ENCODE measurements around the gene SEC62.

GRCh38 chr3:170047133-170047404, 80.5 kb downstream of the SEC62 start:
- TF ChIP-seq, protein P1, sequence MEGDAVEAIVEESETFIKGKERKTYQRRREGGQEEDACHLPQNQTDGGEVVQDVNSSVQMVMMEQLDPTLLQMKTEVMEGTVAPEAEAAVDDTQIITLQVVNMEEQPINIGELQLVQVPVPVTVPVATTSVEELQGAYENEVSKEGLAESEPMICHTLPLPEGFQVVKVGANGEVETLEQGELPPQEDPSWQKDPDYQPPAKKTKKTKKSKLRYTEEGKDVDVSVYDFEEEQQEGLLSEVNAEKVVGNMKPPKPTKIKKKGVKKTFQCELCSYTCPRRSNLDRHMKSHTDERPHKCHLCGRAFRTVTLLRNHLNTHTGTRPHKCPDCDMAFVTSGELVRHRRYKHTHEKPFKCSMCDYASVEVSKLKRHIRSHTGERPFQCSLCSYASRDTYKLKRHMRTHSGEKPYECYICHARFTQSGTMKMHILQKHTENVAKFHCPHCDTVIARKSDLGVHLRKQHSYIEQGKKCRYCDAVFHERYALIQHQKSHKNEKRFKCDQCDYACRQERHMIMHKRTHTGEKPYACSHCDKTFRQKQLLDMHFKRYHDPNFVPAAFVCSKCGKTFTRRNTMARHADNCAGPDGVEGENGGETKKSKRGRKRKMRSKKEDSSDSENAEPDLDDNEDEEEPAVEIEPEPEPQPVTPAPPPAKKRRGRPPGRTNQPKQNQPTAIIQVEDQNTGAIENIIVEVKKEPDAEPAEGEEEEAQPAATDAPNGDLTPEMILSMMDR (conservative IDR thresholded peaks at IDR 0.05; ENCODE audit: low read depth, low read length), result no peak
- TF ChIP-seq RFX5 (IDR thresholded peaks at IDR 0.05; ENCODE audit: low read depth, low read length), result no peak
- TF ChIP-seq SMC3 (IDR thresholded peaks at IDR 0.05; ENCODE audit: low read depth, low read length), result no peak
- no peak for TF ChIP-seq POLR2A (IDR thresholded peaks at IDR 0.05; ENCODE audit: low read depth, low read length)
- TF ChIP-seq, protein P2, sequence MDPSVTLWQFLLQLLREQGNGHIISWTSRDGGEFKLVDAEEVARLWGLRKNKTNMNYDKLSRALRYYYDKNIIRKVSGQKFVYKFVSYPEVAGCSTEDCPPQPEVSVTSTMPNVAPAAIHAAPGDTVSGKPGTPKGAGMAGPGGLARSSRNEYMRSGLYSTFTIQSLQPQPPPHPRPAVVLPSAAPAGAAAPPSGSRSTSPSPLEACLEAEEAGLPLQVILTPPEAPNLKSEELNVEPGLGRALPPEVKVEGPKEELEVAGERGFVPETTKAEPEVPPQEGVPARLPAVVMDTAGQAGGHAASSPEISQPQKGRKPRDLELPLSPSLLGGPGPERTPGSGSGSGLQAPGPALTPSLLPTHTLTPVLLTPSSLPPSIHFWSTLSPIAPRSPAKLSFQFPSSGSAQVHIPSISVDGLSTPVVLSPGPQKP (IDR thresholded peaks at IDR 0.05; ENCODE audit: borderline replicate concordance, low read depth, low read length), result no peak
- no peak for TF ChIP-seq FOS (IDR thresholded peaks at IDR 0.05; ENCODE audit: low read depth, low read length)
- no peak for TF ChIP-seq USF2 (IDR thresholded peaks at IDR 0.05; ENCODE audit: low read depth, low read length)
- no peak for TF ChIP-seq MXI1 (IDR thresholded peaks at IDR 0.05; ENCODE audit: borderline replicate concordance, low read depth, low read length)
- TF ChIP-seq CEBPB (IDR thresholded peaks at IDR 0.05; ENCODE audit: low read depth, low read length), result no peak
